PFSK-1 (cell line): Measurements from ENCODE around the gene RAD51B.

Experiments
- FOXP2 ChIP-seq: optimal IDR thresholded peaks from 2 replicates; pipeline ENCODE3; 2011; ENCODE audit warnings: borderline replicate concordance, control low read depth, inconsistent platforms; ENCODE audit not compliant: insufficient read depth; ENCODE audit errors: extremely low read length, extremely low read depth
- POLR2AphosphoS5 ChIP-seq: IDR thresholded peaks from 2 replicates; pipeline ENCODE4 v1.6.1; 2012; ENCODE audit warnings: low read depth, mild to moderate bottlenecking, control low read depth, low read length, moderate library complexity
- REST ChIP-seq, 2 experiments: IDR thresholded peaks; 2 replicates each; pipeline versions ENCODE4 v1.6.1 to v1.8.0; 2011 to 2012; ENCODE audit warnings: low read depth in 2 of 2, low read length in 2 of 2, control low read depth in 1 of 2, inconsistent platforms in 1 of 2, mild to moderate bottlenecking in 1 of 2, moderate library complexity in 1 of 2; ENCODE audit not compliant: insufficient read depth in 1 of 2
- SIN3A ChIP-seq: IDR thresholded peaks from 2 replicates; pipeline ENCODE4 v1.6.1; 2012; ENCODE audit warnings: mild to moderate bottlenecking, low read length, moderate library complexity, borderline replicate concordance; ENCODE audit not compliant: insufficient read depth
- TAF1 ChIP-seq: IDR thresholded peaks from 2 replicates; pipeline ENCODE4 v1.6.1; 2012; ENCODE audit warnings: low read length, control low read depth, borderline replicate concordance; ENCODE audit not compliant: insufficient read depth

RAD51B gene

GRCh38 chr14:68146818-68147217 is 327.2 kb downstream of the RAD51B start:
- TF ChIP-seq SIN3A: no peak
- no peak for TF ChIP-seq FOXP2
- no peak for TF ChIP-seq TAF1
- TF ChIP-seq REST (IDR thresholded peaks at IDR 0.05; ENCODE audit: insufficient read depth in 1 of 2, low read depth in 2 of 2, low read length in 2 of 2): no peak
- TF ChIP-seq POLR2AphosphoS5: no peak

DNA sequence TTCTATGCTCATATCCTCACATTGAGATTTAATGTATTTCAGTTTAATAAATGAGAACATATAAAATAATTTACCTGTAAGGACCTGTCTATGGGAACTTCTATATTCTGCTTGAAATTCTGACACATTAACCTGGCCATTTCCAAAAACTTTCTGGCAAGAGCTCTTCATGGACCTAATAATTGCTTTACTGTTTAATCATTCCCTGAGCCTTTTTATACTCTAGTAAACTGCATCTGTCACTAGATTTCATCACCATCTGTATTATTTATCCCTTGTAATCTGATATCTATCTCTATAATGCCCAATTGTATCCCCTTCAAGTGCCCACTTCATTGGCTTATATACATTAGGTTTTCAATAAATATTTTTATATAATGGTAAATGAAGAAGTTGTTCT is 327.7 kb downstream of the RAD51B start:
- no peak for TF ChIP-seq REST (IDR thresholded peaks at IDR 0.05; ENCODE audit: insufficient read depth in 1 of 2, low read depth in 2 of 2, low read length in 2 of 2)
- TF ChIP-seq FOXP2: no peak
- no peak for TF ChIP-seq SIN3A
- no peak for TF ChIP-seq TAF1
- TF ChIP-seq POLR2AphosphoS5: no peak

GRCh38 chr14:68148276-68148675 is 328.7 kb downstream of the RAD51B start:
- TF ChIP-seq SIN3A (no peak), REST (IDR thresholded peaks at IDR 0.05; ENCODE audit: insufficient read depth in 1 of 2, low read depth in 2 of 2, low read length in 2 of 2) (no peak), TAF1 (no peak), POLR2AphosphoS5 (no peak), FOXP2 (no peak)

DNA sequence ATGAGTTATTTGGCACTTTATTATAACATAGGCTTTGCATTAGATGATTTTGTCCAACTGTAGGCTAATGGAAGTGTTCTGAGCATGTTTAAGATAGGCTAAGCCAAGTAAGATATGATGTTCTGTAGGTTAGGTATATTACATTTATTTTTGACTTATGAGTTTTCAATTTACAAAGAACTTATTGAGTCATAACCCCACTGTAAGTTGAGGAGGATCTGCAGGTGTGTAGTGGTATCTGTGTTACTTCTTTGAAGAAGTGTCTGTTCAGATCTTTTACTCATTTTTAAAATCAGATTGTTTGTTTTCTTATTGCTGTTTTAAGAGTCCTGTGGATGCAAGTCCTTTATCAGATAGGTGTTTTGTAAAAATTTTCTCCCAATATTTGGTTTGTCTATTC is 329.2 kb downstream of the RAD51B start:
- TF ChIP-seq POLR2AphosphoS5 (no peak), TAF1 (no peak), REST (IDR thresholded peaks at IDR 0.05; ENCODE audit: insufficient read depth in 1 of 2, low read depth in 2 of 2, low read length in 2 of 2) (no peak), FOXP2 (no peak), SIN3A (no peak)

GRCh38 chr14:68153275-68153674 is 333.7 kb downstream of the RAD51B start:
- TF ChIP-seq SIN3A: no peak
- no peak for TF ChIP-seq FOXP2
- TF ChIP-seq REST (IDR thresholded peaks at IDR 0.05; ENCODE audit: insufficient read depth in 1 of 2, low read depth in 2 of 2, low read length in 2 of 2): no peak
- TF ChIP-seq TAF1: no peak
- no peak for TF ChIP-seq POLR2AphosphoS5
